PC-3 (cell line): ENCODE measurements around the gene EFEMP1. TPM values are rescaled to one million over a fixed set of nuclear protein-coding genes. Genes with fewer than 3 reads are reported as not detected.
A peak's percentile ranks its signal among the peaks of the same experiment; 100 is the strongest.

Experiments
- ATAC-seq: fragments of 200-7000 bp; cut with Tn5 transposase; 2 replicates; pipeline ENCODE4 v1.9.1; 2020; ENCODE audit warnings: mild to moderate bottlenecking, moderate library complexity
- BruUV-seq: library from RNA; stranded (reverse); fragments of 400-500 nt; replicated peaks from 2 replicates; lab custom pipeline; 2021; lab: Mats Ljungman, UMichigan
- CTCF ChIA-PET: fragments of 300-600 bp; sonication (Branson Sonifier 250); formaldehyde crosslinking; loops from one replicate; lab custom pipeline; 2022; ENCODE audit warnings: antibody characterized with exemption; lab: Charles Lee
- POLR2A ChIA-PET: fragments of 300-600 bp; sonication (Branson Sonifier 250); formaldehyde crosslinking; loops from one replicate; lab custom pipeline; 2022; ENCODE audit warnings: antibody characterized with exemption; ENCODE audit not compliant: unreplicated experiment; lab: Charles Lee
- DNase-seq: peaks from one replicate; pipeline ENCODE4 v3.0.0-alpha.2; 2015
- H2AFZ ChIP-seq: fragments of 300-600 bp; sonication (generic); 2 replicates; pipeline ENCODE4 v1.6.0; 2016; ENCODE audit warnings: antibody characterized with exemption, low read length
- H3F3A ChIP-seq: fragments of 300-600 bp; sonication (generic); one replicate; pipeline ENCODE4 v1.6.0; 2017; ENCODE audit warnings: antibody characterized with exemption, low read length, control low read depth, mild to moderate bottlenecking; ENCODE audit not compliant: unreplicated experiment
- H3K27ac ChIP-seq: fragments of 300-600 bp; sonication (generic); 2 replicates; pipeline ENCODE4 v1.5.1; 2016; ENCODE audit warnings: mild to moderate bottlenecking, low read length
- H3K27me3 ChIP-seq: fragments of 300-600 bp; sonication (generic); 2 replicates; pipeline ENCODE4 v1.6.1; 2016; ENCODE audit warnings: low read length, mixed read lengths
- H3K36me3 ChIP-seq: fragments of 300-600 bp; sonication (generic); 2 replicates; pipeline ENCODE4 v1.6.1; 2016; ENCODE audit warnings: low read depth, mixed run types, low read length, mixed read lengths
- H3K4me1 ChIP-seq: fragments of 300-600 bp; sonication (generic); 2 replicates; pipeline ENCODE4 v1.5.1; 2016; ENCODE audit warnings: low read length; ENCODE audit not compliant: insufficient read depth
- H3K4me2 ChIP-seq: fragments of 300-600 bp; sonication (generic); 2 replicates; pipeline ENCODE4 v1.6.0; 2016; ENCODE audit warnings: low read length
- H3K4me3 ChIP-seq: fragments of 300-600 bp; sonication (generic); 2 replicates; pipeline ENCODE4 v1.5.1; 2016; ENCODE audit warnings: mild to moderate bottlenecking, low read length, mixed read lengths
- H3K79me2 ChIP-seq: fragments of 300-600 bp; sonication (generic); 2 replicates; pipeline ENCODE4 v1.6.1; 2017; ENCODE audit warnings: low read length, mixed read lengths
- H3K9ac ChIP-seq: fragments of 300-600 bp; sonication (generic); 2 replicates; pipeline ENCODE4 v1.6.0; 2016; ENCODE audit warnings: mild to moderate bottlenecking, low read length
- H3K9me2 ChIP-seq: fragments of 300-600 bp; sonication (generic); replicated peaks from 2 replicates; pipeline ENCODE4 v1.6.1; 2016; ENCODE audit warnings: mixed run types, low read length, mixed read lengths
- H3K9me3 ChIP-seq: fragments of 300-600 bp; sonication (generic); 2 replicates; pipeline ENCODE4 v1.6.1; 2016; ENCODE audit warnings: low read length, mixed read lengths
- H4K20me1 ChIP-seq: fragments of 300-600 bp; sonication (generic); 2 replicates; pipeline ENCODE4 v1.6.1; 2016; ENCODE audit warnings: low read length, mixed read lengths
- EZH2 ChIP-seq: fragments of 300-600 bp; sonication (generic); IDR thresholded peaks from one replicate; pipeline ENCODE4 v1.6.1; 2017; ENCODE audit warnings: antibody characterized with exemption, mild to moderate bottlenecking, low read length; ENCODE audit not compliant: unreplicated experiment
- EZH2phosphoT487 ChIP-seq: fragments of 300-600 bp; sonication (generic); IDR thresholded peaks from 2 replicates; pipeline ENCODE4 v1.6.1; 2018; ENCODE audit warnings: mild to moderate bottlenecking, antibody characterized with exemption, low read length, borderline replicate concordance
- intact Hi-C: fragments of 100-400 bp; cut with micrococcal nuclease; formaldehyde crosslinking; loops from 2 replicates; pipeline ENCODE4 v1.9.0; 2023
- total RNA-seq: library from RNA; depleted of rRNA; stranded (reverse); fragments of >200 nt; gene quantifications from 2 replicates; pipeline ENCODE4 v1.2.3, GENCODE V29; 2014
- TF ChIP-seq, protein P1 (sequence below): fragments of 300-600 bp; sonication (generic); conservative IDR thresholded peaks from 2 replicates; pipeline ENCODE4 v1.5.1; 2017; ENCODE audit warnings: antibody characterized with exemption, low read depth, mild to moderate bottlenecking, low read length

Gene EFEMP1
- total RNA-seq, 1 experiment from 2014 or later = 59.6 TPM

DNA sequence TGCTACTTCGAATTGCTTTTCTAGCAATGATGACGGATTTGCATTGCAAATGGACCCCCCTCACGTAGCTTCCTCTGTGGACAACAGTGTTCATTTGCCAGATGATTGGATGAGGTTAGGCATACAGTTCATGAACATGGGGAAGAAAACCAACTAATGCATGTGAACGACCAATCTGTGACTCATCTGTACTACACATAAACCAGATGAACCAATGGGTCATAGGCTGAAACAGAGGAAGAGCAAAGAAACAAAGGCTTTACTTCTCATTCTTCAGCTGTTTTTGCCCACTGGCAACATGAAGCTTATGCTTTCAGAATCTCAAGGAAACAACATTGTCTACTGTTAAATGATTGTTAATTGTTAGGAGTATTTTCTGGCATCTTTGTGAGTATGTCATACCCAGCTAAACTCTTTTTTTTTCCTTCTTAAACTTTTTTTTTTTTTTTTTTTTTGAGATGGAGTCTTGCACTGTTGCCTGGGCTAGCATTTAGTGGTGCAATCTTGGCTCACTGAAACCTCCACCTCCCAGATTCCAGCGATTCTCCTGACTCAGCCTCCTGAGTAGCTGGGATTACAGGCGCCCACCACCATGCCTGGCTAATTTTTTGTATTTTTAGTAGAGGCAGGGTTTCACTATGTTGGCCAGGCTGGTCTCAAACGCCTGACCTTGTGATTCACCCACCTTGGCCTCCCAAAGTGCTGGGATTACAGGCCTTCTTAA, 35.5 kb downstream of the EFEMP1 start:
- intact Hi-C loops = no loop called here
- H3K9me3 ChIP-seq = no peaks in the 10 kb centered on the region
- H4K20me1 ChIP-seq = no peaks in the 10 kb centered on the region
- TF ChIP-seq, protein P1, sequence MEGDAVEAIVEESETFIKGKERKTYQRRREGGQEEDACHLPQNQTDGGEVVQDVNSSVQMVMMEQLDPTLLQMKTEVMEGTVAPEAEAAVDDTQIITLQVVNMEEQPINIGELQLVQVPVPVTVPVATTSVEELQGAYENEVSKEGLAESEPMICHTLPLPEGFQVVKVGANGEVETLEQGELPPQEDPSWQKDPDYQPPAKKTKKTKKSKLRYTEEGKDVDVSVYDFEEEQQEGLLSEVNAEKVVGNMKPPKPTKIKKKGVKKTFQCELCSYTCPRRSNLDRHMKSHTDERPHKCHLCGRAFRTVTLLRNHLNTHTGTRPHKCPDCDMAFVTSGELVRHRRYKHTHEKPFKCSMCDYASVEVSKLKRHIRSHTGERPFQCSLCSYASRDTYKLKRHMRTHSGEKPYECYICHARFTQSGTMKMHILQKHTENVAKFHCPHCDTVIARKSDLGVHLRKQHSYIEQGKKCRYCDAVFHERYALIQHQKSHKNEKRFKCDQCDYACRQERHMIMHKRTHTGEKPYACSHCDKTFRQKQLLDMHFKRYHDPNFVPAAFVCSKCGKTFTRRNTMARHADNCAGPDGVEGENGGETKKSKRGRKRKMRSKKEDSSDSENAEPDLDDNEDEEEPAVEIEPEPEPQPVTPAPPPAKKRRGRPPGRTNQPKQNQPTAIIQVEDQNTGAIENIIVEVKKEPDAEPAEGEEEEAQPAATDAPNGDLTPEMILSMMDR = no peak
- TF ChIP-seq EZH2phosphoT487 (no peak), EZH2 (no peak)
- no peak overlapping the region for H3K9ac ChIP-seq
- no peaks in the 10 kb centered on the region for H3K36me3 ChIP-seq
- ATAC-seq (peak; percentile 61), DNase-seq (peak; percentile 61)
- POLR2A ChIA-PET = no interaction called here
- H2AFZ ChIP-seq = no peak overlapping the region
- no peak overlapping the region for H3K4me3 ChIP-seq
- H3F3A ChIP-seq = peaks cover 4% of the 10 kb centered on the region
- H3K9me2 ChIP-seq = no peaks in the 10 kb centered on the region
- no peaks in the 10 kb centered on the region for H3K27me3 ChIP-seq
- H3K4me1 ChIP-seq = peaks cover 47% of the 10 kb centered on the region
- peak overlapping the region; percentile 13; the same call in 1 of the 2 replicates for H3K27ac ChIP-seq
- no TSS peak for BruUV-seq
- H3K4me2 ChIP-seq = peak overlapping the region; percentile 23; the same call in 1 of the 2 replicates
- no peaks in the 10 kb centered on the region for H3K79me2 ChIP-seq
- CTCF ChIA-PET = interaction anchor here (0.6 kb wide), 1 partner anchor 1720 kb away, joined by 3 read pairs; no protein-coding TSS in a partner anchor

DNA sequence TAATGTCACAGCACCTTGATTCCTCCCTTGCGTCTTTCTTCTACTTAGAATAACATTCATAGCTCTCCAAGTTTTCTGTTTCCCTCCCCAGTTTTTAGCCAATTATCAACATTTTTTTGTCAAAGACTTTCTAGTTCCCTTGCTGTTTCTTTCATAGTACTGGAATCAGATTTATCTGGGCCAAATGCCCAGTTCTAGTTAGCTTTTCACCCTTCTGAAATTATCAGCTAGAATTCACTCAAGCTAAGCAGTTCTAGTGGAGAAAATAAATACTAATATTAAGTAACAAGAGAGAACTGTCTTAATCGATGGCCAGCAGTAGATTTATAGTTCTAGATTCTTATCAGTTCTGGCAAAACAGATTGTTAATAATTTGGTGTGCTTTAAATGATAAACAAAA, 36.2 kb downstream of the EFEMP1 start:
- peak overlapping the region; percentile 13; the same call in 1 of the 2 replicates for H3K27ac ChIP-seq
- no peaks in the 10 kb centered on the region for H3K9me3 ChIP-seq
- no peaks in the 10 kb centered on the region for H4K20me1 ChIP-seq
- peaks cover 47% of the 10 kb centered on the region for H3K4me1 ChIP-seq
- H3K9me2 ChIP-seq = no peaks in the 10 kb centered on the region
- H2AFZ ChIP-seq = no peak overlapping the region
- peaks cover 4% of the 10 kb centered on the region for H3F3A ChIP-seq
- TF ChIP-seq EZH2 = no peak
- no peak for TF ChIP-seq EZH2phosphoT487
- TF ChIP-seq, protein P1 = no peak
- H3K4me2 ChIP-seq = peak overlapping the region; percentile 23; the same call in 1 of the 2 replicates
- H3K27me3 ChIP-seq = no peaks in the 10 kb centered on the region
- H3K79me2 ChIP-seq = no peaks in the 10 kb centered on the region
- no TSS peak for BruUV-seq
- intact Hi-C loops = no loop called here
- no peak overlapping the region for H3K4me3 ChIP-seq
- POLR2A ChIA-PET = no interaction called here
- DNase-seq (no peak), ATAC-seq (no peak)
- no peak overlapping the region for H3K9ac ChIP-seq
- no peaks in the 10 kb centered on the region for H3K36me3 ChIP-seq
- CTCF ChIA-PET = interaction anchor here (0.6 kb wide), 1 partner anchor 1721 kb away, joined by 3 read pairs; no protein-coding TSS in a partner anchor

DNA sequence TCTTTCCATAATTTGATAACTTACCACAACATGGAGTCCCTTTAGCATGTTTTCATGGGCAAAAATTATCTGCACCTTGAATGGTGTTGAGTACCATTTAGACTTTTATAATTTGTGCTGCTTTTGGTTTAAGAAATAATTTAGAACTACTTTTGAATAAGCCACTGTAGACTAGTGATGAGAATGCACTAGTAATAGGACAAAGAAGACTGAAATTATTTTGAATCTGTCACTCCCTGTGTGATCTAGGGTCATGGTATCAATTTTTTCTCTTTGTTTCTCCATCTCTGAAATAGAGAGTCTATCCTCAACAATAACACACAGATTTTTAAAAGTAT, 37.7 kb downstream of the EFEMP1 start:
- 0 out of 2 replicates have a peak overlapping the region, but pooled peaks have one; percentile 3 for H3K27ac ChIP-seq
- H3K27me3 ChIP-seq = no peaks in the 10 kb centered on the region
- peaks cover 47% of the 10 kb centered on the region for H3K4me1 ChIP-seq
- H3K9me2 ChIP-seq = no peaks in the 10 kb centered on the region
- intact Hi-C loops = no loop called here
- H3K9me3 ChIP-seq = no peaks in the 10 kb centered on the region
- H3K79me2 ChIP-seq = no peaks in the 10 kb centered on the region
- H3K4me3 ChIP-seq = no peak overlapping the region
- POLR2A ChIA-PET = no interaction called here
- no peaks in the 10 kb centered on the region for H3K36me3 ChIP-seq
- peak; percentile 37 for ATAC-seq
- H3K9ac ChIP-seq = no peak overlapping the region
- CTCF ChIA-PET = no interaction called here
- TF ChIP-seq, protein P1 = no peak
- TF ChIP-seq EZH2phosphoT487 = no peak
- no peak for TF ChIP-seq EZH2
- peak overlapping the region; percentile 23; the same call in 1 of the 2 replicates for H3K4me2 ChIP-seq
- BruUV-seq = no TSS peak
- peaks cover 4% of the 10 kb centered on the region for H3F3A ChIP-seq
- no peak for DNase-seq
- no peak overlapping the region for H2AFZ ChIP-seq
- no peaks in the 10 kb centered on the region for H4K20me1 ChIP-seq
